GM20000 (cell line): Measurements from ENCODE around the gene ASIC2.

Experiments
- DNase-seq: peaks from one replicate; pipeline ENCODE4 v3.0.0; 2012; ENCODE audit warnings: low spot score
- TF ChIP-seq, protein P1 (sequence below): IDR thresholded peaks from 2 replicates; pipeline ENCODE4 v1.5.1; 2012; ENCODE audit warnings: mild to moderate bottlenecking, control low read depth; ENCODE audit errors: extremely low read depth, missing control alignments

The ASIC2 gene

DNA sequence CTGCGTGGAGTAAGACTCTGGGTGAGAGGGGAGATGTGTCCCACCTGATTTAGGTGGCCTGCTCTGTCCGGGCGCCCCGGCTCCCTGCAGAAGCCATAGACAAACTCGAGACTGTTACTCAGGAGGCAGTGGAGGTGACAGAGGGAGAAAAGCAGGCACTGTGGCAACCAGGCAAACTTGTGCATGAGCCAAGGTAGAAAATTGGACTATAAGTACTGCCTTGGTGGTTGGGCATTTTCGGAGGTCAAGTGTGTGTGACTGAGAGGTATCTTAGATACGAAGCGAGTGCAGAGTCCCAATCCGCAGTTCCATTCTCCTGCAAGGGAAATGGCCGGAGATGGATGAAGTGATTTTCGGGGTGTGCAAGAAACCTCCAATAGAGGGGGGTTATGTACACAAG is 328.6 kb downstream of the ASIC2 start:
- TF ChIP-seq, protein P1, sequence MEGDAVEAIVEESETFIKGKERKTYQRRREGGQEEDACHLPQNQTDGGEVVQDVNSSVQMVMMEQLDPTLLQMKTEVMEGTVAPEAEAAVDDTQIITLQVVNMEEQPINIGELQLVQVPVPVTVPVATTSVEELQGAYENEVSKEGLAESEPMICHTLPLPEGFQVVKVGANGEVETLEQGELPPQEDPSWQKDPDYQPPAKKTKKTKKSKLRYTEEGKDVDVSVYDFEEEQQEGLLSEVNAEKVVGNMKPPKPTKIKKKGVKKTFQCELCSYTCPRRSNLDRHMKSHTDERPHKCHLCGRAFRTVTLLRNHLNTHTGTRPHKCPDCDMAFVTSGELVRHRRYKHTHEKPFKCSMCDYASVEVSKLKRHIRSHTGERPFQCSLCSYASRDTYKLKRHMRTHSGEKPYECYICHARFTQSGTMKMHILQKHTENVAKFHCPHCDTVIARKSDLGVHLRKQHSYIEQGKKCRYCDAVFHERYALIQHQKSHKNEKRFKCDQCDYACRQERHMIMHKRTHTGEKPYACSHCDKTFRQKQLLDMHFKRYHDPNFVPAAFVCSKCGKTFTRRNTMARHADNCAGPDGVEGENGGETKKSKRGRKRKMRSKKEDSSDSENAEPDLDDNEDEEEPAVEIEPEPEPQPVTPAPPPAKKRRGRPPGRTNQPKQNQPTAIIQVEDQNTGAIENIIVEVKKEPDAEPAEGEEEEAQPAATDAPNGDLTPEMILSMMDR, result no peak
- DNase-seq, result no peak
